ENCODE data around the gene ZNF79.

Gene ZNF79

GRCh38 chr9:127423934-127424675 is at the start of gene ZNF79:
Gene ZNF79, plus strand, starts transcription at chr9:127424382. Its CDS starts 406 bp downstream, at chr9:127424788.
- in situ Hi-C loops (cut with HindIII; ENCODE audit: low sequenced_read_pairs) = no loop called here

- in situ Hi-C loops (cut with HindIII; ENCODE audit: low sequenced_read_pairs) = no loop called here
Observed at GRCh38 chr9:127380479-127380878, 43.7 kb upstream of the ZNF79 start.

DNA sequence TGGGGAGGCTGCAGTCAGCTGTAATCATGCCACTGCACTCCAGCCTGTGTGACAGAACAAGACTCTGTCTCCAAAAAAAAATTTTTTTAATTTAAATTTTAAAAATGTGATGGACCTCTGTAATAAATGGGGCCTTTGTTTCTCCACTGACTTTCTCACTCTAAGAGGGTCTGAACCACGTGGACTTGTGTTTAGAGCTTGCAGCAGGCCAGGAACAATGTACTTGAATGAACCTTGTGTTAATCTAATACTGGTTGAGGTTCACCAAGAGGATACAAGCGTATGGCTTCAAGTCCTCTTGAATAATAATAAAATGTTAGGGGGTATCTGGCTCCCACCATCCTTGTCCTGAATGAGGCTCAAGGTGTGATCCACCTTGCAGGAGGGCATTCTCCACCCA is 41.6 kb upstream of the ZNF79 start:
- in situ Hi-C loops (cut with HindIII; ENCODE audit: low sequenced_read_pairs) = no loop called here

- in situ Hi-C loops (cut with HindIII; ENCODE audit: low sequenced_read_pairs) = no loop called here
Observed at GRCh38 chr9:127384016-127384730, 40.0 kb upstream of the ZNF79 start.

- in situ Hi-C loops (cut with HindIII; ENCODE audit: low sequenced_read_pairs) = no loop called here
Observed at GRCh38 chr9:127384901-127385300, 39.3 kb upstream of the ZNF79 start.

- in situ Hi-C loops (cut with HindIII; ENCODE audit: low sequenced_read_pairs) = no loop called here
Observed at GRCh38 chr9:127386249-127386648, 37.9 kb upstream of the ZNF79 start.

DNA sequence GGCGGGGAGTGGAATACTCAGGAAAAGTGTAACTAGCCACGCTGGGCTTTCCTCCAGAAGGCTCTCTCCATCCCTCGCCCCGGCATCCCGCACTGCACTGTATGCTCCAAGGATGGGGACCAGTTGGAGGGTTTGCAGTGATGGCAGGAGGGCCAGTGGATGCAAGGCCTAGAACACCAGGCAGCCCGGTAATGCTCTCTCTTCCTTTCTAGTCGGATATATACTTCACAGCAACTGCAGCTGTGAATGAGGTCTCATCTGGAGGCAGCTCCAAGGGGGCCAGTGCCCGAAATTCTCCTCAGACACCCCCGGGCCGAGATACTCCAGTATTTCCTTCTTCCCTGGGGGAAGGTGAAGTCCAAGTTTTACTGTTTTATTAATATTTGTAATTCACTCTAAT is 37.2 kb upstream of the ZNF79 start:
- in situ Hi-C loops (cut with HindIII; ENCODE audit: low sequenced_read_pairs) = no loop called here

DNA sequence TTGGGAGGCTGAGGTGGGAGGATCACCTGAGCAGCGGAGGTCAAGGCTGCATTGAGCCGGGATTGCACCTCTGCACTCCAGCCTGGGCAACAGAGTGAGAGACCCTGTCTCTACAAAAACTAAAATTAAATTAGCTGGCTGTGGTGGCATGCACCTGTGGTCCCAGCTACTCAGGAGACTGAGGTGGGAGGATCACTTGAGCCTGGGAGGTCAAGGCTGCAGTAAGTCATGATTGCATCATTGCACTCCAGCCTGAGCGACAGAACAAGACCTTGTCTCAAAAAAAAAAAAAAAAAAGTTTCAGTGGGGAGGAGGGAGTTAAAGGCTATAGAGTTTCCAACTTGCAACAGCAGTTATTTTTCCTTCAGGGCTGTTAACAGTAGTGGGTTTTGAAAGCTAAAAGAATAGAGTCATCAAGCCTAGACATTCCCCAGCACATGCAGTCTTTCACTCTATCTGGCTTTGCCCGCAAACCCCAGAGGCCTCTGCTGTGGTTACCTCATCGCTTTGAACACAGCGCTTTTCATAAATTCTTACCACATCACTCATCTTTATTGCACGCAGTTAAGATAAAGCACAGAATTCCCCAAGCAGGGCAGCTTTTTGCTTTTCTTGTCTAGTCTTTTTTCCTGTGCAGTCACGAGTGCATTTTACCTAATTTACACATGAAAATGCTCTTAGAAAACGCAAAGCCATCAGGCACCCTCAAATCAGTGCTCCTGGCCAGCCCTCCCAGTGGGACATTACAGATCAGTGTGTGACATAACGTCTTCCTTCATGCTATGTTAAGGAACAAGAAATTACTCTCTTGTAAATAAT is 35.9 kb upstream of the ZNF79 start:
- in situ Hi-C loops (cut with HindIII; ENCODE audit: low sequenced_read_pairs) = no loop called here

DNA sequence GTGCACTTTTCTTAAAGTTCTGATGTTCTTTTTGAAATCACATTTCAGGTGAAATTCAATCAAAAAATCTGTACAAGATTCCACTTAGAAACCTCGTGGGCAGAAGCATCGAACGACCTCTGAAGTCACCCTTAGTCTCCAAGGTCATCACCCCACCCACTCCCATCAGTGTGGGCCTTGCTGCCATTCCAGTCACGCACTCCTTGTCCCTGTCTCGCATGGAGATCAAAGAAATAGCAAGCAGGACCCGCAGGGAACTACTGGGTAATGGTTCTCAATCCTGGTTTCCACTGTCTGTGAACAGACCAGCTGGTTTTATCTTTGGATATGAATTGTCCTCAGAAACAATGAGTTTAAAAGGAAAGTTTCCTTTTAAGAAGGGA is 35.3 kb upstream of the ZNF79 start:
- in situ Hi-C loops (cut with HindIII; ENCODE audit: low sequenced_read_pairs) = no loop called here

DNA sequence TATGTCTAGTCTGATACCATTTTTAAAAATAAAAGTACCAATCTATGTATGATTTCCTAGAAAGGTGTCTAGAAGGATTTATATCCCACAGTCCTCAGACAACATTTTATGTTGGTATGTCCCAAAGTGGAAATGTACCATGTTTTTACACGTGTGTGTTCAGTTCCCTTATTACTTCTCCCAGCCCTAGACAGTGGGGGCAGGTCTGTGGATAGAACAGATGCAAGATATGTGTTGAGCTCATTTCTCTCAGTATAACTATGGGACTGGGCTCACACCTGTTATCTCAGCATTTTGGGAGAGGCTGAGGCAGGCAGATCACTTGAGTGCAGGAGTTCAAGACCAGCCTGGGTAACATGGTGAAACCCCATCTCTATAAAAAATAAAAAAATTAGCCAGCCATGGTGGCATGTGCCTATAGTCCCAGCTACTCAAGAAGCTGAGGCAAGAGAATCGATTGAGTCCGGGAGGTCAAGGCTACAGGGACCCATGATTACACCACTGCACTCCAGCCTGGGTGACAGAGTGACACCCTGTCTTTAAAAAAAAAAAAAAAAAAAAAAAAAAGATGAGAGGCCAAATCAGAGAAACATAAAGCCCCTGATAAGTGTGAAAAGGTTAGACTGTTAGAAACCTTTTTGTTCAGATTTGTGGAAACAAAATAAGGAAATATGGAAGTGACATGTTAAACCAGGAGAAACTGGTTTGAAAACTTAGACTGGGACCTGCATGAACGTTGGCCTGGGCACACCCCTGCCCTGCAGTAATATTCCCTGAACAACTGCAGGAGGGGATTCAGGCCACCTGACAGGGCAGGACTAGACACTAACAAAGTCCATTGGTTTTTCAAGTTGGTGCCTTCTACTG is 34.6 kb upstream of the ZNF79 start:
- in situ Hi-C loops (cut with HindIII; ENCODE audit: low sequenced_read_pairs) = loop anchor here (5.0 kb wide), 2 partner anchors 37 to 117 kb away; no protein-coding TSS in a partner anchor

GRCh38 chr9:127390248-127390545 is 34.0 kb upstream of the ZNF79 start:
- in situ Hi-C loops (cut with HindIII; ENCODE audit: low sequenced_read_pairs) = loop anchor here (5.0 kb wide), 2 partner anchors 38 to 118 kb away; no protein-coding TSS in a partner anchor

GRCh38 chr9:127390563-127390962 is 33.6 kb upstream of the ZNF79 start:
- in situ Hi-C loops (cut with HindIII; ENCODE audit: low sequenced_read_pairs) = loop anchor here (5.0 kb wide), 2 partner anchors 38 to 118 kb away; no protein-coding TSS in a partner anchor

DNA sequence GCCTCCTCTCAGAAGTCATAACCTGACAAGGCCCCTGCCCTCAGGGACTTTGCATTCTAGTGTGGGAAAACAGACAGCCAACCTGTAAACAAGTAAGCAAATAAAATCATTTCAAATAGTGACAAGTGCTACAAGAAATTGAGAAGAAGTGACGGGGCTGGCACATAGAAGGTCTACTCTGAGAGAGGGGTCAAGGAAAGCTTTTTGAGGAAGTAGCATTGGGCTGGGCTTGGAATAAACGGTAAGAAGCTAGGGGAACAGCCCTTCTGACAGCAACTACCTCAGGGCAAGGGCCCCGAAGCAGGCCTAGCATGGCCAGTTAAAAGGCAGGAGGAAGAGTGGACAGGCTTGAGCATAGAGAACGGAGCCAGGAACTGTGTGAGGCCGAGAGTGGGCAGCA is 32.0 kb upstream of the ZNF79 start:
- in situ Hi-C loops (cut with HindIII; ENCODE audit: low sequenced_read_pairs) = loop anchor here (5.0 kb wide), 2 partner anchors 40 to 120 kb away; no protein-coding TSS in a partner anchor

GRCh38 chr9:127392976-127393375 is 31.2 kb upstream of the ZNF79 start:
- in situ Hi-C loops (cut with HindIII; ENCODE audit: low sequenced_read_pairs) = loop anchor here (5.0 kb wide), 2 partner anchors 41 to 121 kb away; no protein-coding TSS in a partner anchor

- in situ Hi-C loops (cut with HindIII; ENCODE audit: low sequenced_read_pairs) = loop anchor here (5.0 kb wide), 2 partner anchors 41 to 121 kb away; no protein-coding TSS in a partner anchor
Observed at GRCh38 chr9:127393645-127394044, 30.5 kb upstream of the ZNF79 start.

DNA sequence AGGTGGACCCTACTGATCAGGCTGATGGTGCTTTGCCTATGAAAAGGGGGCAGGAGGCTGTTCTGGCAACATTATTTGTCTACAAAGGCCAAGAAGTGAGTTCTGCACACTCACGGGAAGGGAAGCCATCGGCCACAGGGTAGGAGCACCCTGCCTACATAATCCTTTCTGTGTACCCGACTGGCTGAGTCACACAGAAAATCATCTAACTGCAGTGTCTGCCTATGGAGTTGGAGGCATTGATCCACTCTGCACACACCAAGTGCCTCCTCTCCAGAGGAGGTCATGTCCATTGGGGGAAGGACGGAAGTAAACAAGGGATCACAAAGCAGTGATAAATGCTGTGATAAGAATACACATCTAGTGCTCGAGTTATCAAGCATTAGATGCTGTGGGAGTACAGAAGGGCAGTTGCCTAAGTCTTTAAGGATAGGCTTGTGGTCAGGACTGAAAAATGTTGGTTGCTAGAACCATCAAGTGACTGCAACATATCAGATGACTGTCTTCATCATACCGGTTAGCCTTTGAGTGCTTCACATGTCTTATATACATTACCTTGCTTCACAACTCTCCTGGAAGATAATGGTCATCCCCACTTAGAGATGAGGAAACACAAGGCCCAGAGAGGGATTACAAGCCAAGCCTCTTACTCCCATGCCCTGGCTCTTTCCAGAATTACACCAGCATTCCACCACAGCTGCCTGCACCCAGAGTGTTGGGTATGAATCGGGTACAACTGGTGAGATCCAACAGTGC is 28.5 kb upstream of the ZNF79 start:
- in situ Hi-C loops (cut with HindIII; ENCODE audit: low sequenced_read_pairs) = no loop called here

DNA sequence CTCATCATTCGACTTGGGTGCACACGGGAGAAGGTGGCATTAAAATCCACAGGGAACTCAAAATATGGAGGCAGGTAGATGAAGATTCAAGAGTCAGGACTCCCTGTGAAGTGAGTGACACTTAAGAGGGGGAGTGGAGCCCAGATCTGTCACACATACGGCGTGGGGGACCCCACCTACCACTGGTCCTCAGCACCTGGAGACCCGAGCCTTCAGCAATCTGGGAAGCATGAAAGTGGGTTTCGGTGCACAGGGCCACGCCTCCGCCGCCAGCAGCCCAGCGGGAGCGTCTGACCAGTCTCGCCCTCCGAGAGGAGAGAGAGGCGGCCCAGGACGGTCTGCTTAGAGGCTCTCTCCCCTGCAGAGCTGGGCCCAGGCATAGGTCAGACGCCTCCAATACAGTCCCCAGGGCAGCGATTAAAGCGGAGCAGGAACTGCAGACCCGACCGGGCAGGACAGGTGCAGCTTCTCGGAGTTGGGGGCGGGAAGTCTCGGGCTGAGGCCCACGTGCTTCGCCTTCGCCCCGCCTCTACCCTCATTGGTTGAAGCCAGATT is 27.9 kb upstream of the ZNF79 start:
- in situ Hi-C loops (cut with HindIII; ENCODE audit: low sequenced_read_pairs) = no loop called here

GRCh38 chr9:127396808-127397645 is 27.2 kb upstream of the ZNF79 start, which contains the start of gene SLC2A8:
Gene SLC2A8, plus strand, starts transcription at chr9:127397169. Its CDS starts 62 bp downstream, at chr9:127397231.
- in situ Hi-C loops (cut with HindIII; ENCODE audit: low sequenced_read_pairs) = no loop called here

Data from endothelial cell of hepatic sinusoid (primary cell).